ENCODE measurements around the gene CFAP46. TPM values are rescaled to one million over a fixed set of nuclear protein-coding genes. Genes with fewer than 3 reads are reported as not detected.
A peak's percentile ranks its signal among the peaks of the same experiment; 100 is the strongest.

The CFAP46 gene
- total and polyA plus RNA-seq, 8 donors: 1.2 to 5.2 (median 3.5) TPM

GRCh38 chr10:132986076-132986475 is 43.7 kb upstream of the CFAP46 start:
- intact Hi-C loops (cut with DNase I): no loop called here
- H3K4me1 ChIP-seq: no peaks in the 10 kb centered on the region
- peaks cover 0 to 57% of the 10 kb centered on the region in 2 donors for H3K27me3 ChIP-seq
- H3K36me3 ChIP-seq: no peaks in the 10 kb centered on the region
- TF ChIP-seq CTCF (IDR thresholded peaks at IDR 0.05): no peak
- H3K4me3 ChIP-seq: no peak overlapping the region
- ATAC-seq: no peak
- H3K9me3 ChIP-seq: no peaks in the 10 kb centered on the region
- DNase-seq: peak in 1 of 4 donors; percentile 59
- no peak overlapping the region for H3K27ac ChIP-seq

GRCh38 chr10:132985546-132985900 is 43.2 kb upstream of the CFAP46 start:
- intact Hi-C loops (cut with DNase I): no loop called here
- Histone ChIP-seq H3K27ac (no peak overlapping the region), H3K9me3 (no peaks in the 10 kb centered on the region), H3K27me3 (peaks cover 0 to 53% of the 10 kb centered on the region in 2 donors), H3K4me1 (no peaks in the 10 kb centered on the region), H3K36me3 (no peaks in the 10 kb centered on the region), H3K4me3 (no peak overlapping the region)
- TF ChIP-seq CTCF (IDR thresholded peaks at IDR 0.05): no peak
- ATAC-seq (no peak), DNase-seq (peak in 1 of 4 donors; percentile 26)

- Histone ChIP-seq H3K9me3 (no peaks in the 10 kb centered on the region), H3K4me3 (no peak overlapping the region), H3K27me3 (peaks cover 0 to 49% of the 10 kb centered on the region in 2 donors), H3K27ac (no peak overlapping the region), H3K4me1 (no peaks in the 10 kb centered on the region), H3K36me3 (no peaks in the 10 kb centered on the region)
- DNase-seq (peak in 1 of 4 donors; percentile 53), ATAC-seq (no peak)
- intact Hi-C loops (cut with DNase I): no loop called here
- no peak for TF ChIP-seq CTCF (IDR thresholded peaks at IDR 0.05)
Measured at GRCh38 chr10:132984801-132985545, 42.6 kb upstream of the CFAP46 start.

GRCh38 chr10:132984008-132984295 is 41.6 kb upstream of the CFAP46 start:
- Histone ChIP-seq H3K4me3 (no peak overlapping the region), H3K4me1 (no peaks in the 10 kb centered on the region), H3K27me3 (peaks cover 0 to 47% of the 10 kb centered on the region in 2 donors), H3K9me3 (no peaks in the 10 kb centered on the region), H3K36me3 (no peaks in the 10 kb centered on the region), H3K27ac (no peak overlapping the region)
- no peak for ATAC-seq
- TF ChIP-seq CTCF (IDR thresholded peaks at IDR 0.05): no peak
- intact Hi-C loops (cut with DNase I): no loop called here
- peak in 1 of 4 donors; percentile 79 for DNase-seq

GRCh38 chr10:132983252-132984007 is 41.1 kb upstream of the CFAP46 start:
- peak in 1 of 4 donors; percentile 51 for DNase-seq
- intact Hi-C loops (cut with DNase I): no loop called here
- TF ChIP-seq CTCF (IDR thresholded peaks at IDR 0.05): no peak

More at GRCh38 chr10:132983252-132984007, 41.1 kb upstream of the CFAP46 start:
- Histone ChIP-seq H3K4me3 (no peak overlapping the region), H3K9me3 (no peaks in the 10 kb centered on the region), H3K27ac (no peak overlapping the region), H3K27me3 (peaks cover 0 to 47% of the 10 kb centered on the region in 2 donors), H3K36me3 (no peaks in the 10 kb centered on the region), H3K4me1 (no peaks in the 10 kb centered on the region)
- no peak for ATAC-seq

Data from left lung (tissue), 10 donors.